ENCODE results near the gene FAM13A.
"Not testable (repeated sequence)": the region's sequence is repeated elsewhere in the genome, so short reads cannot be mapped to it uniquely, and the experiment has no call there.

The FAM13A gene

GRCh38 chr4:88998001-88998400 is 59.0 kb downstream of the FAM13A start:
- TF ChIP-seq BHLHE40 (IDR thresholded peaks at IDR 0.05; ENCODE audit: borderline replicate concordance) (no peak), SP1 (IDR thresholded peaks at IDR 0.05) (no peak)
- no peak for DNase-seq (ENCODE audit: extremely low spot score)
- ChIA-PET POLR2A (no interaction called here), CTCF (interaction anchor here (1.2 kb wide), 1 partner anchor 179 kb away, joined by 4 read pairs; no protein-coding TSS in a partner anchor)

GRCh38 chr4:88995874-88996273 is 61.1 kb downstream of the FAM13A start:
- TF ChIP-seq ARNT (IDR thresholded peaks at IDR 0.05) (no peak), FOXK2 (IDR thresholded peaks at IDR 0.05) (no peak), SUZ12 (IDR thresholded peaks at IDR 0.05) (no peak)
- CTCF ChIA-PET = no interaction called here
- POLR2A ChIA-PET = no interaction called here
- no peak for DNase-seq (ENCODE audit: extremely low spot score)

GRCh38 chr4:88995257-88995656 is 61.7 kb downstream of the FAM13A start:
- CTCF ChIA-PET; POLR2A ChIA-PET; DNase-seq (ENCODE audit: extremely low spot score): not testable (repeated sequence)

DNA sequence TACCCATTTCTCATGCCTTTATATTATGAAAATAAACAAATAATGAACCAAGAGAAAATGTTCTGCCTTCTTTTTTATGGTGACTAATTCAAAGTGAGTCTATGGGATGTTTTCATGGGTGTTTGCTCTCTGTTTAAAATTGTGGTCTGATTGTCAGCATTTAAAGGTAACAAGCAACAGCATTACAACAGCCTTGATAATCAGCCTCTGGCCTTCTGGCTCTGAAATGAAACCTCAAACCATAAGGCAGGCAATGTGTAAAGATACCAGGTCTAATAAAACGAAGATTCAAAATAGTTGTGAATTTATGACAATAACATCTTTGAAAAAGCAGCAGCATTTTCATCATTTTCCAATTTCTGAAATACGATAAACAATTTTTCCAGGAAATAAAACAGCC is 63.7 kb downstream of the FAM13A start:
- TF ChIP-seq CTBP1 (IDR thresholded peaks at IDR 0.05; ENCODE audit: borderline replicate concordance) (no peak), LEF1 (IDR thresholded peaks at IDR 0.05; ENCODE audit: borderline replicate concordance) (no peak), FOXM1 (IDR thresholded peaks at IDR 0.05; ENCODE audit: borderline replicate concordance) (no peak), NFRKB (IDR thresholded peaks at IDR 0.05) (no peak), SUZ12 (IDR thresholded peaks at IDR 0.05) (no peak), HDGF (IDR thresholded peaks at IDR 0.05; ENCODE audit: borderline replicate concordance) (no peak), PKNOX1 (IDR thresholded peaks at IDR 0.05) (no peak)

GRCh38 chr4:88991746-88992145 is 65.2 kb downstream of the FAM13A start:
- no peak for DNase-seq (ENCODE audit: extremely low spot score)
- ChIA-PET CTCF (no interaction called here), POLR2A (no interaction called here)
- no peak for TF ChIP-seq NFRKB (IDR thresholded peaks at IDR 0.05)
- no peak for TF ChIP-seq FOXM1 (IDR thresholded peaks at IDR 0.05; ENCODE audit: borderline replicate concordance)
- no peak for TF ChIP-seq ELF4 (IDR thresholded peaks at IDR 0.05)
- no peak for TF ChIP-seq L3MBTL2 (conservative IDR thresholded peaks at IDR 0.05)
- no peak for TF ChIP-seq PKNOX1 (IDR thresholded peaks at IDR 0.05)
- TF ChIP-seq BHLHE40 (IDR thresholded peaks at IDR 0.05; ENCODE audit: borderline replicate concordance) = no peak
- TF ChIP-seq SUZ12 (IDR thresholded peaks at IDR 0.05) = no peak
- TF ChIP-seq LEF1 (IDR thresholded peaks at IDR 0.05; ENCODE audit: borderline replicate concordance) = no peak
- TF ChIP-seq ZNF384 (IDR thresholded peaks at IDR 0.05) = no peak
- TF ChIP-seq FOXK2 (IDR thresholded peaks at IDR 0.05) = no peak
- TF ChIP-seq TARDBP (IDR thresholded peaks at IDR 0.05) = no peak
- no peak for TF ChIP-seq SP1 (IDR thresholded peaks at IDR 0.05)
- TF ChIP-seq FOXA1 (IDR thresholded peaks at IDR 0.05) = no peak
- no peak for TF ChIP-seq CTBP1 (IDR thresholded peaks at IDR 0.05; ENCODE audit: borderline replicate concordance)
- TF ChIP-seq ARNT (IDR thresholded peaks at IDR 0.05) = no peak
- no peak for TF ChIP-seq HDGF (IDR thresholded peaks at IDR 0.05; ENCODE audit: borderline replicate concordance)

More for the DNA sequence above, 63.7 kb downstream of the FAM13A start:
- no peak for DNase-seq (ENCODE audit: extremely low spot score)
- CTCF ChIA-PET = no interaction called here
- POLR2A ChIA-PET = no interaction called here

DNA sequence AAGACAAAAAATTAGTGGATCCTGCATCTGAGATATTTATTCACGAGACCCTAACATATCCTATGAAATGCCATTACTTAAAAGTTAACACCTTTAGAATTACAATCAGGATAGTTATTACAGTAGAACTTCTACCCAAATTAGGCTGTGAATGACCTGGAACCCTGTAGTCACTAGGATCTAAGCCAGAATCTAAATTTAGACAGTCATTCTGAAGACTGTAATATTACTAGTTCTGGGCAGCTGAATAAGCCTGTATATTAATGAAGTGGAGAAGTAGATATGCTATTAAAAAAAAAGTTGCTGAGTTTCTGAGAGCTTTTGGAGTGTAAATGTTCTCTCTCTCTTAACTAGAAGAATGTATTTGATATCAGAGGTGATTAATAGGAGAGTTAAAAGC is 67.0 kb downstream of the FAM13A start:
- DNase-seq (ENCODE audit: extremely low spot score) = no peak
- CTCF ChIA-PET = no interaction called here
- TF ChIP-seq TARDBP (IDR thresholded peaks at IDR 0.05) (no peak), ARNT (IDR thresholded peaks at IDR 0.05) (no peak), FOXM1 (IDR thresholded peaks at IDR 0.05; ENCODE audit: borderline replicate concordance) (no peak), SP1 (IDR thresholded peaks at IDR 0.05) (no peak), SUZ12 (IDR thresholded peaks at IDR 0.05) (no peak), PKNOX1 (IDR thresholded peaks at IDR 0.05) (no peak), L3MBTL2 (conservative IDR thresholded peaks at IDR 0.05) (no peak)
- POLR2A ChIA-PET = no interaction called here

DNA sequence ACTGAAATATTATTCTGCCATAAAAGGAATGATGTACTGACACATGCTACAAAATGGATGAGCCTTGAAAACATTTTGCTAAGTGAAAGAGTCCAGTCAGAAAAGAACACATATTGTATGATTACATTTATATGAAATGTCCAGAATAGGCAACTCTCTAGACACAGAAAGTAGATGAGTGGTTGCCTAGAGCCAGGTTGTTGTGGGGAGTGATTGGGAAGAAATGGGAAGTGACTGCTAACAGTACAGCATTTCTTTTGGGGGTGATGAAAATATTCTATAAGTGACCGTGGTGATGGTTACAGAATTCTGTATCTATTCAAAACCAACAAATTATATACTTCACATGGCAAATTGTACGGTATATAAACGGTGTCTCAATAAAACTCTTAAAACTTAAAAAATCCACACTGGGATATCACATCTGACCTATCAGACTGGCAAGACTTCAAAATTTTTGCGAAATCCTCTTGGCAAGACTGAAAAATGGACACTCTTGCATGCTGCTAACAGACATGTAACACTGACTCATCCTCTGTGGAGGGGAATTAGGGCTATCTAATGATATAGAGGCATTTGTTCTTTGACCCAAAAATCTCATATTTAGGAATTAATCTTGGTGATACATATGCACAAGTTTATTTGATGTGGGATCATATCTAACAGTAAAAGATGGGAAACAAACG is 71.8 kb downstream of the FAM13A start:
- DNase-seq (ENCODE audit: extremely low spot score) = no peak
- CTCF ChIA-PET = no interaction called here
- TF ChIP-seq LEF1 (IDR thresholded peaks at IDR 0.05; ENCODE audit: borderline replicate concordance) (no peak), PKNOX1 (IDR thresholded peaks at IDR 0.05) (no peak), HDGF (IDR thresholded peaks at IDR 0.05; ENCODE audit: borderline replicate concordance) (no peak), FOXM1 (IDR thresholded peaks at IDR 0.05; ENCODE audit: borderline replicate concordance) (no peak), BHLHE40 (IDR thresholded peaks at IDR 0.05; ENCODE audit: borderline replicate concordance) (no peak), NFRKB (IDR thresholded peaks at IDR 0.05) (no peak), FOXA1 (IDR thresholded peaks at IDR 0.05) (no peak), ARNT (IDR thresholded peaks at IDR 0.05) (no peak), ZNF384 (IDR thresholded peaks at IDR 0.05) (no peak), L3MBTL2 (conservative IDR thresholded peaks at IDR 0.05) (no peak), ELF4 (IDR thresholded peaks at IDR 0.05) (no peak), TARDBP (IDR thresholded peaks at IDR 0.05) (no peak), FOXK2 (IDR thresholded peaks at IDR 0.05) (no peak), CTBP1 (IDR thresholded peaks at IDR 0.05; ENCODE audit: borderline replicate concordance) (no peak), SP1 (IDR thresholded peaks at IDR 0.05) (no peak), SUZ12 (IDR thresholded peaks at IDR 0.05) (no peak)
- POLR2A ChIA-PET = no interaction called here

Data from HEK293T (cell line).